ENCODE results near the gene TLE5. TPM values are rescaled to one million over a fixed set of nuclear protein-coding genes. Genes with fewer than 3 reads are reported as not detected.

Gene TLE5
- total and polyA plus RNA-seq, 2 experiments from 2014 or later = 130 to 154 TPM

- H3K9me2 ChIP-seq (ENCODE audit: insufficient read depth) = no peaks in the 10 kb centered on the region
- DNase-seq (ENCODE audit: low spot score) (no peak), ATAC-seq (no peak)
- no peaks in the 10 kb centered on the region for H3K27me3 ChIP-seq (ENCODE audit: insufficient read depth)
- no peak overlapping the region for H3K4me2 ChIP-seq
- peaks cover 75% of the 10 kb centered on the region for H3K79me2 ChIP-seq (replicated peaks; ENCODE audit: insufficient read depth)
- no peaks in the 10 kb centered on the region for H3F3A ChIP-seq (replicated peaks; ENCODE audit: low read depth)
- Mint-ChIP-seq H3K36me3 (ENCODE audit: low read depth) (no peaks in the 10 kb centered on the region), H3K4me3 (no peak overlapping the region), H3K27ac (no peak overlapping the region), H3K4me1 (peaks cover 18% of the 10 kb centered on the region), H3K27me3 (ENCODE audit: insufficient read depth, low read depth, poor library complexity) (peaks cover 12% of the 10 kb centered on the region), H3K9me3 (no peaks in the 10 kb centered on the region)
- TF ChIP-seq JUNB (IDR thresholded peaks at IDR 0.05; ENCODE audit: unreplicated experiment) (no peak), ZNF331 (CRISPR knock-in tag; IDR thresholded peaks at IDR 0.05; ENCODE audit: low read depth) (no peak), CTCF (conservative IDR thresholded peaks at IDR 0.05; ENCODE audit: low read depth in 2 of 2) (no peak), NANOG (IDR thresholded peaks at IDR 0.05; ENCODE audit: borderline replicate concordance) (no peak), CREB1 (CRISPR knock-in tag; IDR thresholded peaks at IDR 0.05; ENCODE audit: low read depth) (no peak), STAT1 (IDR thresholded peaks at IDR 0.05; ENCODE audit: unreplicated experiment) (no peak), EZH2phosphoT487 (IDR thresholded peaks at IDR 0.05; ENCODE audit: unreplicated experiment) (no peak), ZNF114 (CRISPR knock-in tag; IDR thresholded peaks at IDR 0.05) (no peak), EZH2 (IDR thresholded peaks at IDR 0.05; ENCODE audit: low read depth, unreplicated experiment) (no peak), POLR2AphosphoS5 (IDR thresholded peaks at IDR 0.05; ENCODE audit: low read depth) (no peak), REST (IDR thresholded peaks at IDR 0.05; ENCODE audit: unreplicated experiment) (no peak), ETS1 (IDR thresholded peaks at IDR 0.05) (no peak), ZNF462 (CRISPR knock-in tag; IDR thresholded peaks at IDR 0.05) (no peak)
- H2AFZ ChIP-seq = no peak overlapping the region
- peaks cover 8% of the 10 kb centered on the region for H4K20me1 ChIP-seq (replicated peaks; ENCODE audit: insufficient read depth)
- peaks cover 14% of the 10 kb centered on the region for H3K4me1 ChIP-seq (ENCODE audit: insufficient read depth)
- H3K27ac ChIP-seq (ENCODE audit: low read depth) = no peak overlapping the region
- H3K36me3 ChIP-seq (ENCODE audit: insufficient read depth) = no peaks in the 10 kb centered on the region
- no peak overlapping the region for H3K4me3 ChIP-seq
Observed at GRCh38 chr19:3098141-3098514, 35.8 kb upstream of the TLE5 start.

Measured in GM23338 (cell line).